Liver (tissue), 9 donors: ENCODE results near the gene SERP2. TPM values are rescaled to one million over a fixed set of nuclear protein-coding genes. Genes with fewer than 3 reads are reported as not detected.

Experiments used
- DNase-seq: peaks from one replicate; pipeline ENCODE4 v3.0.0-alpha.2; 2017; ENCODE audit warnings: low spot score
- H3K27ac ChIP-seq, 2 donors: one replicate each; pipeline ENCODE4 v1.7.0; 2013; ENCODE audit warnings: inconsistent platforms in 2 of 2, low read length in 2 of 2, control low read depth in 1 of 2, low read depth in 1 of 2, mild to moderate bottlenecking in 1 of 2
- H3K27me3 ChIP-seq, 4 donors: one replicate each; pipeline versions ENCODE4 v1.6.1 to v1.7.0; 2013; ENCODE audit warnings: low read length in 3 of 4, inconsistent platforms in 1 of 4, mild to moderate bottlenecking in 1 of 4, moderate library complexity in 1 of 4; ENCODE audit not compliant: control insufficient read depth in 4 of 4, insufficient read depth in 4 of 4
- H3K36me3 ChIP-seq, 4 donors: one replicate each; pipeline versions ENCODE4 v1.6.1 to v1.7.0; 2013; ENCODE audit warnings: low read length in 3 of 4, mild to moderate bottlenecking in 3 of 4, low read depth in 1 of 4, moderate library complexity in 1 of 4; ENCODE audit not compliant: control insufficient read depth in 4 of 4, insufficient read depth in 3 of 4
- H3K4me1 ChIP-seq, 4 donors: one replicate each; pipeline versions ENCODE4 v1.6.1 to v1.7.0; 2013; ENCODE audit warnings: low read length in 3 of 4, mild to moderate bottlenecking in 3 of 4, moderate library complexity in 1 of 4; ENCODE audit not compliant: control insufficient read depth in 4 of 4, insufficient read depth in 4 of 4
- H3K4me3 ChIP-seq, 3 donors: one replicate each; pipeline versions ENCODE4 v1.6.1 to v1.7.0; 2013; ENCODE audit warnings: low read length in 3 of 3, control low read depth in 1 of 3, low read depth in 1 of 3, mild to moderate bottlenecking in 1 of 3
- H3K9ac ChIP-seq, 2 donors: one replicate each; pipeline ENCODE4 v1.7.0; 2013; ENCODE audit warnings: low read length in 2 of 2, mild to moderate bottlenecking in 2 of 2, moderate library complexity in 2 of 2, control low read depth in 1 of 2, low read depth in 1 of 2
- H3K9me3 ChIP-seq, 4 donors: one replicate each; pipeline versions ENCODE4 v1.6.1 to v1.7.0; 2013; ENCODE audit warnings: low read length in 3 of 4; ENCODE audit not compliant: control insufficient read depth in 4 of 4
- EGR1 ChIP-seq, 2 donors: IDR thresholded peaks; 2 replicates each; pipeline ENCODE4 v1.6.1; 2016 to 2018; ENCODE audit warnings: antibody characterized with exemption in 2 of 2, low read depth in 2 of 2
- FOXA1 ChIP-seq: IDR thresholded peaks from 2 replicates; pipeline ENCODE4 v1.6.1; 2016; ENCODE audit warnings: antibody characterized with exemption
- FOXA2 ChIP-seq: IDR thresholded peaks from 2 replicates; pipeline ENCODE4 v1.6.1; 2016; ENCODE audit warnings: antibody characterized with exemption
- GABPA ChIP-seq, 2 donors: IDR thresholded peaks in 1 of 2; conservative IDR thresholded peaks in 1 of 2; 2 replicates each; pipeline ENCODE4 v1.6.1; 2016; ENCODE audit warnings: antibody characterized with exemption in 2 of 2, mild to moderate bottlenecking in 1 of 2, moderate library complexity in 1 of 2
- HNF4A ChIP-seq, 2 donors: conservative IDR thresholded peaks; 2 replicates each; pipeline ENCODE4 v1.6.1; 2016; ENCODE audit warnings: antibody characterized with exemption in 2 of 2, mild to moderate bottlenecking in 2 of 2
- HNF4G ChIP-seq: IDR thresholded peaks from 2 replicates; pipeline ENCODE4 v1.6.1; 2016; ENCODE audit warnings: antibody characterized with exemption
- JUND ChIP-seq, 2 donors: IDR thresholded peaks; 2 replicates each; pipeline ENCODE4 v1.6.1; 2016; ENCODE audit warnings: antibody characterized with exemption in 2 of 2
- NR2F2 ChIP-seq: IDR thresholded peaks from 2 replicates; pipeline ENCODE4 v1.6.1; 2016; ENCODE audit warnings: antibody characterized with exemption
- RAD21 ChIP-seq, 2 donors: IDR thresholded peaks; 2 replicates each; pipeline ENCODE4 v1.6.1; 2016; ENCODE audit warnings: antibody characterized with exemption in 2 of 2, mild to moderate bottlenecking in 2 of 2
- SP1 ChIP-seq: IDR thresholded peaks from 2 replicates; pipeline ENCODE4 v1.6.1; 2018; ENCODE audit warnings: antibody characterized with exemption, mild to moderate bottlenecking
- TAF1 ChIP-seq: conservative IDR thresholded peaks from 2 replicates; pipeline ENCODE4 v1.6.1; 2016; ENCODE audit warnings: antibody characterized with exemption, mild to moderate bottlenecking
- YY1 ChIP-seq: IDR thresholded peaks from 2 replicates; pipeline ENCODE4 v1.6.1; 2016; ENCODE audit warnings: antibody characterized with exemption, mild to moderate bottlenecking
- WGBS: extraction: QIAGEN DNeasy Blood & Tissue Kit; methylation state at CpG from one replicate; pipeline ENCODE4 v1.1.7; 2013; 5-methylcytosine and 5-hydroxymethylcytosine counted together
- polyA plus RNA-seq, 2 donors: library from polyadenylated mRNA; stranded (reverse) in 1 of 2; unstranded in 1 of 2; fragments of 200-250 nt in 1 of 2; fragments of >200 nt in 1 of 2; fragmentation: Nextera tagmentation in 1 of 2; extraction: Ambion mirVana in 1 of 2; gene quantifications; one replicate each; pipeline versions ENCODE4 v1.2.1 to v1.2.3, GENCODE V29; 2013 to 2015
- total RNA-seq, 2 donors: library from RNA; depleted of rRNA; stranded (reverse); fragments of >200 nt; gene quantifications; one replicate each; pipeline ENCODE4 v1.2.3, GENCODE V29; 2014
- TF ChIP-seq, protein P1 (sequence below): IDR thresholded peaks from 2 replicates; pipeline ENCODE4 v1.6.1; 2016; ENCODE audit warnings: antibody characterized with exemption
- TF ChIP-seq, protein P2 (sequence below): IDR thresholded peaks from 2 replicates; pipeline ENCODE4 v1.6.1; 2016; ENCODE audit warnings: antibody characterized with exemption, mild to moderate bottlenecking
- TF ChIP-seq, protein P3 (sequence below): IDR thresholded peaks from 2 replicates; pipeline ENCODE4 v1.6.1; 2016; ENCODE audit warnings: antibody characterized with exemption
- TF ChIP-seq, protein P4 (sequence below): fragments of 150-350 bp; IDR thresholded peaks from 2 replicates; pipeline ENCODE4 v1.5.1; 2017; ENCODE audit warnings: improper control_type of control experiment, low read depth, low read length; ENCODE audit not compliant: missing input control
- TF ChIP-seq, protein P5 (sequence below): IDR thresholded peaks from 2 replicates; pipeline ENCODE4 v1.6.1; 2016; ENCODE audit warnings: antibody characterized with exemption
- donor health status: healthy.
- donor health status: healthy.
- donor health status: healthy.
- donor health status: healthy.
- donor health status: healthy.

Gene SERP2
- total and polyA plus RNA-seq, 4 donors: 2.0 to 4.6 (median 3.6) TPM

DNA sequence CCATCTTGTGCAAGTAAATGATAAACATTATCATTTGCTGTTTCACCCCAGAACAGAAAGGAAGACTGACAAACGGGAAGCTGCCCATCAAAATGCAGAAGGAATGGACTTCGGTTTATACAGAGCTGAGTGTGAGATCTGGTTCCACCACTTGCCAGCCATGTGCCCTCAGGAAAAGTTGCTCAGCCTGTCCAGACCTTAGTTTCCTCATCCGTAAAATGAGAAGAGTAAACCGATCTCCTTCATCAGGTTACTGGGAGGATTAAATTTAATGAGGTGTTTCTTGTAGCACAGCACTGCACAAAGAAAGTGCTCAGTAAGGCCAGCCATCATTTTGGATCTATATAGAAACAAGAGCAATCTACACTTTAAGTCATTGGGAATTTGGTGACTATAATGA, 36.7 kb upstream of the SERP2 start (continued):
- no peak for TF ChIP-seq SP1
- TF ChIP-seq FOXA1: no peak
- TF ChIP-seq JUND (IDR thresholded peaks at IDR 0.05): no peak
- no peak for TF ChIP-seq HNF4G

DNA sequence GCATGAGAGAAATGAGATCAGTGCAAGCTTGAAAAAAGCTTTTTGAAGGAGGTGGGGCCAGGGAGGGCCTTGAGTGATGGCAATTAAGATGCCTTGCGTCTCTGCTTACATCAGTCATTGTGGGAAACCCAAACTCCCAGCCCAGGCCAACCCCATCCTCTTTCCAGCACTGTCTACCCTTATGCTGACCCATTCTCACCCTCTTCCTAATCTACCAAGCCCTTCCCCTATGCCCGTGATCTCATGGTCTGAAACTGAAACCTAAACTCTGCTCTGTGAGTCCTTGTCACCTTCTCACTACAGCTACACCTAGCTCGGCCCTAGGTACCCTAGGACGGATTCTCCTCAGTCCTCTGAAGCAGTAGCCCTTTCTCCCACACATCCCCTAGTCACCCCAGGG, 36.0 kb upstream of the SERP2 start:
- no peak for DNase-seq
- 94% methylated on average over 4 of the region's 4 CpGs for WGBS
- Histone ChIP-seq H3K27me3 (no peaks in the 10 kb centered on the region), H3K9me3 (no peaks in the 10 kb centered on the region), H3K27ac (no peak overlapping the region), H3K9ac (no peak overlapping the region), H3K4me3 (no peak overlapping the region), H3K36me3 (no peaks in the 10 kb centered on the region), H3K4me1 (peaks cover 0 to 6% (median under 1%) of the 10 kb centered on the region in 4 donors)
- no peak for TF ChIP-seq GABPA (IDR thresholded peaks at IDR 0.05 in 1 of 2, conservative IDR thresholded peaks at IDR 0.05 in 1 of 2)
- TF ChIP-seq FOXA1: no peak
- TF ChIP-seq, protein P1, sequence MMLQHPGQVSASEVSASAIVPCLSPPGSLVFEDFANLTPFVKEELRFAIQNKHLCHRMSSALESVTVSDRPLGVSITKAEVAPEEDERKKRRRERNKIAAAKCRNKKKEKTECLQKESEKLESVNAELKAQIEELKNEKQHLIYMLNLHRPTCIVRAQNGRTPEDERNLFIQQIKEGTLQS: no peak
- no peak for TF ChIP-seq FOXA2
- no peak for TF ChIP-seq RAD21 (IDR thresholded peaks at IDR 0.05)
- TF ChIP-seq HNF4A (conservative IDR thresholded peaks at IDR 0.05): no peak
- no peak for TF ChIP-seq YY1
- TF ChIP-seq NR2F2: no peak
- TF ChIP-seq, protein P2, sequence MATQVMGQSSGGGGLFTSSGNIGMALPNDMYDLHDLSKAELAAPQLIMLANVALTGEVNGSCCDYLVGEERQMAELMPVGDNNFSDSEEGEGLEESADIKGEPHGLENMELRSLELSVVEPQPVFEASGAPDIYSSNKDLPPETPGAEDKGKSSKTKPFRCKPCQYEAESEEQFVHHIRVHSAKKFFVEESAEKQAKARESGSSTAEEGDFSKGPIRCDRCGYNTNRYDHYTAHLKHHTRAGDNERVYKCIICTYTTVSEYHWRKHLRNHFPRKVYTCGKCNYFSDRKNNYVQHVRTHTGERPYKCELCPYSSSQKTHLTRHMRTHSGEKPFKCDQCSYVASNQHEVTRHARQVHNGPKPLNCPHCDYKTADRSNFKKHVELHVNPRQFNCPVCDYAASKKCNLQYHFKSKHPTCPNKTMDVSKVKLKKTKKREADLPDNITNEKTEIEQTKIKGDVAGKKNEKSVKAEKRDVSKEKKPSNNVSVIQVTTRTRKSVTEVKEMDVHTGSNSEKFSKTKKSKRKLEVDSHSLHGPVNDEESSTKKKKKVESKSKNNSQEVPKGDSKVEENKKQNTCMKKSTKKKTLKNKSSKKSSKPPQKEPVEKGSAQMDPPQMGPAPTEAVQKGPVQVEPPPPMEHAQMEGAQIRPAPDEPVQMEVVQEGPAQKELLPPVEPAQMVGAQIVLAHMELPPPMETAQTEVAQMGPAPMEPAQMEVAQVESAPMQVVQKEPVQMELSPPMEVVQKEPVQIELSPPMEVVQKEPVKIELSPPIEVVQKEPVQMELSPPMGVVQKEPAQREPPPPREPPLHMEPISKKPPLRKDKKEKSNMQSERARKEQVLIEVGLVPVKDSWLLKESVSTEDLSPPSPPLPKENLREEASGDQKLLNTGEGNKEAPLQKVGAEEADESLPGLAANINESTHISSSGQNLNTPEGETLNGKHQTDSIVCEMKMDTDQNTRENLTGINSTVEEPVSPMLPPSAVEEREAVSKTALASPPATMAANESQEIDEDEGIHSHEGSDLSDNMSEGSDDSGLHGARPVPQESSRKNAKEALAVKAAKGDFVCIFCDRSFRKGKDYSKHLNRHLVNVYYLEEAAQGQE: no peak
- TF ChIP-seq, protein P3, sequence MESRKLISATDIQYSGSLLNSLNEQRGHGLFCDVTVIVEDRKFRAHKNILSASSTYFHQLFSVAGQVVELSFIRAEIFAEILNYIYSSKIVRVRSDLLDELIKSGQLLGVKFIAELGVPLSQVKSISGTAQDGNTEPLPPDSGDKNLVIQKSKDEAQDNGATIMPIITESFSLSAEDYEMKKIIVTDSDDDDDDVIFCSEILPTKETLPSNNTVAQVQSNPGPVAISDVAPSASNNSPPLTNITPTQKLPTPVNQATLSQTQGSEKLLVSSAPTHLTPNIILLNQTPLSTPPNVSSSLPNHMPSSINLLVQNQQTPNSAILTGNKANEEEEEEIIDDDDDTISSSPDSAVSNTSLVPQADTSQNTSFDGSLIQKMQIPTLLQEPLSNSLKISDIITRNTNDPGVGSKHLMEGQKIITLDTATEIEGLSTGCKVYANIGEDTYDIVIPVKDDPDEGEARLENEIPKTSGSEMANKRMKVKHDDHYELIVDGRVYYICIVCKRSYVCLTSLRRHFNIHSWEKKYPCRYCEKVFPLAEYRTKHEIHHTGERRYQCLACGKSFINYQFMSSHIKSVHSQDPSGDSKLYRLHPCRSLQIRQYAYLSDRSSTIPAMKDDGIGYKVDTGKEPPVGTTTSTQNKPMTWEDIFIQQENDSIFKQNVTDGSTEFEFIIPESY: no peak
- TF ChIP-seq, protein P4, sequence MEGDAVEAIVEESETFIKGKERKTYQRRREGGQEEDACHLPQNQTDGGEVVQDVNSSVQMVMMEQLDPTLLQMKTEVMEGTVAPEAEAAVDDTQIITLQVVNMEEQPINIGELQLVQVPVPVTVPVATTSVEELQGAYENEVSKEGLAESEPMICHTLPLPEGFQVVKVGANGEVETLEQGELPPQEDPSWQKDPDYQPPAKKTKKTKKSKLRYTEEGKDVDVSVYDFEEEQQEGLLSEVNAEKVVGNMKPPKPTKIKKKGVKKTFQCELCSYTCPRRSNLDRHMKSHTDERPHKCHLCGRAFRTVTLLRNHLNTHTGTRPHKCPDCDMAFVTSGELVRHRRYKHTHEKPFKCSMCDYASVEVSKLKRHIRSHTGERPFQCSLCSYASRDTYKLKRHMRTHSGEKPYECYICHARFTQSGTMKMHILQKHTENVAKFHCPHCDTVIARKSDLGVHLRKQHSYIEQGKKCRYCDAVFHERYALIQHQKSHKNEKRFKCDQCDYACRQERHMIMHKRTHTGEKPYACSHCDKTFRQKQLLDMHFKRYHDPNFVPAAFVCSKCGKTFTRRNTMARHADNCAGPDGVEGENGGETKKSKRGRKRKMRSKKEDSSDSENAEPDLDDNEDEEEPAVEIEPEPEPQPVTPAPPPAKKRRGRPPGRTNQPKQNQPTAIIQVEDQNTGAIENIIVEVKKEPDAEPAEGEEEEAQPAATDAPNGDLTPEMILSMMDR: no peak
- TF ChIP-seq HNF4G: no peak
- no peak for TF ChIP-seq EGR1 (IDR thresholded peaks at IDR 0.05; ENCODE audit: low read depth in 2 of 2)
- TF ChIP-seq, protein P5, sequence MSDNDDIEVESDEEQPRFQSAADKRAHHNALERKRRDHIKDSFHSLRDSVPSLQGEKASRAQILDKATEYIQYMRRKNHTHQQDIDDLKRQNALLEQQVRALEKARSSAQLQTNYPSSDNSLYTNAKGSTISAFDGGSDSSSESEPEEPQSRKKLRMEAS: no peak
- TF ChIP-seq SP1: no peak
- TF ChIP-seq TAF1: no peak
- TF ChIP-seq JUND (IDR thresholded peaks at IDR 0.05): no peak
